Sigmoid colon (tissue), 7 donors: ENCODE measurements around the gene MAP2K3. TPM values are rescaled to one million over a fixed set of nuclear protein-coding genes. Genes with fewer than 3 reads are reported as not detected.
A peak's percentile ranks its signal among the peaks of the same experiment; 100 is the strongest.

Source experiments
- DNase-seq: peaks from one replicate; pipeline ENCODE4 v3.0.0-alpha.2; 2019
- H3K27ac ChIP-seq, 4 donors: fragments of 200-600 bp; sonication (generic); one replicate each; pipeline ENCODE4 v1.5.1; 2016 to 2019; ENCODE audit warnings: mild to moderate bottlenecking in 1 of 4
- H3K27me3 ChIP-seq, 3 donors: fragments of 200-600 bp; sonication (generic); one replicate each; pipeline ENCODE4 v1.5.1; 2019; ENCODE audit warnings: mild to moderate bottlenecking in 1 of 3
- H3K36me3 ChIP-seq, 4 donors: fragments of 200-600 bp; sonication (generic); one replicate each; pipeline ENCODE4 v1.5.1; 2016 to 2019
- H3K4me1 ChIP-seq, 4 donors: fragments of 200-600 bp; sonication (generic); one replicate each; pipeline ENCODE4 v1.5.1; 2017 to 2019
- H3K4me3 ChIP-seq, 4 donors: fragments of 200-600 bp; sonication (generic); one replicate each; pipeline ENCODE4 v1.5.1; 2017 to 2019; ENCODE audit warnings: mild to moderate bottlenecking in 2 of 4, moderate library complexity in 1 of 4
- H3K9me3 ChIP-seq, 4 donors: fragments of 200-600 bp in 3 of 4; sonication (generic) in 3 of 4; one replicate each; pipeline versions ENCODE4 v1.5.1 to v1.6.1; 2013 to 2019
- CTCF ChIP-seq, 4 experiments: fragments of 450-650 bp in 3 of 4; fragments of 200-600 bp in 1 of 4; IDR thresholded peaks; one replicate each; pipeline ENCODE4 v1.5.1; 2016 to 2019; ENCODE audit warnings: antibody characterized with exemption in 4 of 4, mild to moderate bottlenecking in 3 of 4, moderate library complexity in 2 of 4
- EP300 ChIP-seq, 4 donors: sonication (generic); formaldehyde crosslinking; IDR thresholded peaks; one replicate each; pipeline ENCODE4 v1.6.1; 2017; ENCODE audit warnings: antibody characterized with exemption in 4 of 4
- POLR2A ChIP-seq, 2 donors: fragments of 450-650 bp; IDR thresholded peaks; one replicate each; pipeline ENCODE4 v1.6.1; 2016; ENCODE audit warnings: antibody characterized with exemption in 2 of 2, mild to moderate bottlenecking in 2 of 2, moderate library complexity in 2 of 2
- POLR2AphosphoS5 ChIP-seq, 4 donors: sonication (generic); formaldehyde crosslinking; IDR thresholded peaks; one replicate each; pipeline ENCODE4 v1.6.1; 2017; ENCODE audit warnings: antibody characterized with exemption in 4 of 4
- WGBS, 2 donors: extraction: QIAGEN DNeasy Blood & Tissue Kit; methylation state at CpG; one replicate each; pipeline ENCODE4 v1.1.7; 2013; 5-methylcytosine and 5-hydroxymethylcytosine counted together
- intact Hi-C: fragments of 100-400 bp; cut with DNase I; formaldehyde crosslinking; loops from one replicate; pipeline ENCODE4 v1.15.1; 2023
- polyA plus RNA-seq, 3 donors: library from polyadenylated mRNA; stranded (reverse); fragments of 200-250 nt; gene quantifications; one replicate each; pipeline ENCODE4 v1.2.3, GENCODE V29; 2013
- total RNA-seq, 4 donors: library from RNA; depleted of rRNA; stranded (reverse); fragments of >200 nt; gene quantifications; one replicate each; pipeline ENCODE4 v1.1.0, GENCODE V29; 2016
- donor health status: healthy with polysubstance abuse.
- donor health status: Bipolar disorder and iron deficiency.
- donor health status: healthy.

Gene MAP2K3
- total and polyA plus RNA-seq, 7 donors = 9.5 to 59.1 (median 23.3) TPM

- H3K27me3 ChIP-seq = no peaks in the 10 kb centered on the region
- H3K4me3 ChIP-seq = peak overlapping the region; percentile 77 to 97 (median 86)
- DNase-seq = peak; percentile 81
- no peaks in the 10 kb centered on the region for H3K36me3 ChIP-seq
- peaks cover 0 to 76% (median 74%) of the 10 kb centered on the region in 4 donors for H3K4me1 ChIP-seq
- 1 to 4% methylated on average over 16 of the region's 16 CpGs for WGBS, 2 donors
- peak overlapping the region; percentile 91 to 99 (median 98) for H3K27ac ChIP-seq
- no peaks in the 10 kb centered on the region for H3K9me3 ChIP-seq
- TF ChIP-seq CTCF (IDR thresholded peaks at IDR 0.05) (no peak), POLR2AphosphoS5 (IDR thresholded peaks at IDR 0.05) (no peak), POLR2A (IDR thresholded peaks at IDR 0.05) (no peak), EP300 (IDR thresholded peaks at IDR 0.05) (no peak)
- intact Hi-C loops = loop anchor here (2.0 kb wide), 3 partner anchors 37 to 243 kb away; partner anchors contain the start of genes TMEM11 and USP22
Measured at GRCh38 chr17:21285164-21286065, 904 bp downstream of the MAP2K3 start.

- no peaks in the 10 kb centered on the region for H3K27me3 ChIP-seq
- H3K4me1 ChIP-seq = peaks cover 0 to 80% (median 78%) of the 10 kb centered on the region in 4 donors
- no peaks in the 10 kb centered on the region for H3K9me3 ChIP-seq
- 2 to 8% methylated on average over 16 of the region's 16 CpGs for WGBS, 2 donors
- no peak for TF ChIP-seq CTCF (IDR thresholded peaks at IDR 0.05)
- TF ChIP-seq POLR2A (IDR thresholded peaks at IDR 0.05) = peak; percentile 46 to 64
- TF ChIP-seq POLR2AphosphoS5 (IDR thresholded peaks at IDR 0.05) = peak; percentile 64 to 93 (median 73)
- peak in 1 of 4 donors; percentile 61 for TF ChIP-seq EP300 (IDR thresholded peaks at IDR 0.05)
- H3K36me3 ChIP-seq = no peaks in the 10 kb centered on the region
- H3K4me3 ChIP-seq = peak overlapping the region; percentile 77 to 97 (median 86)
- H3K27ac ChIP-seq = peak overlapping the region; percentile 91 to 99 (median 98)
- intact Hi-C loops = no loop called here
- peak; percentile 98 for DNase-seq
Measured at GRCh38 chr17:21286066-21286770, 1.7 kb downstream of the MAP2K3 start.

GRCh38 chr17:21286909-21287702, 2.6 kb downstream of the MAP2K3 start:
- peak overlapping the region; percentile 91 to 99 (median 98) for H3K27ac ChIP-seq
- peak overlapping the region in 3 of 4 donors; percentile 82 to 97 (median 91) for H3K4me3 ChIP-seq
- WGBS, 2 donors = 10 to 37% methylated on average over 9 of the region's 9 CpGs
- H3K27me3 ChIP-seq = no peaks in the 10 kb centered on the region
- no peaks in the 10 kb centered on the region for H3K36me3 ChIP-seq
- peaks cover 0 to 79% (median 72%) of the 10 kb centered on the region in 4 donors for H3K4me1 ChIP-seq
- DNase-seq = no peak
- no peaks in the 10 kb centered on the region for H3K9me3 ChIP-seq
- TF ChIP-seq POLR2A (IDR thresholded peaks at IDR 0.05) = no peak
- TF ChIP-seq POLR2AphosphoS5 (IDR thresholded peaks at IDR 0.05) = no peak
- TF ChIP-seq EP300 (IDR thresholded peaks at IDR 0.05) = no peak
- TF ChIP-seq CTCF (IDR thresholded peaks at IDR 0.05) = no peak
- intact Hi-C loops = no loop called here

GRCh38 chr17:21287703-21288449, 3.4 kb downstream of the MAP2K3 start:
- Histone ChIP-seq H3K9me3 (no peaks in the 10 kb centered on the region), H3K36me3 (no peaks in the 10 kb centered on the region), H3K4me1 (peaks cover 0 to 73% (median 64%) of the 10 kb centered on the region in 4 donors), H3K27me3 (no peaks in the 10 kb centered on the region), H3K27ac (peak overlapping the region; percentile 91 to 99 (median 98)), H3K4me3 (peak overlapping the region in 3 of 4 donors; percentile 14 to 97 (median 91))
- WGBS, 2 donors = 1 to 4% methylated on average over 18 of the region's 18 CpGs
- intact Hi-C loops = no loop called here
- peak; percentile 98 for DNase-seq
- TF ChIP-seq POLR2AphosphoS5 (IDR thresholded peaks at IDR 0.05) = peak; percentile 67 to 93 (median 78)
- TF ChIP-seq POLR2A (IDR thresholded peaks at IDR 0.05) = peak; percentile 22 to 49
- TF ChIP-seq EP300 (IDR thresholded peaks at IDR 0.05) = peak in 2 of 4 donors; percentile 80 to 96
- TF ChIP-seq CTCF (IDR thresholded peaks at IDR 0.05) = no peak
